ENCODE data around the gene TBRG4.

The TBRG4 gene

GRCh38 chr7:45138433-45139267 is 27.2 kb upstream of the TBRG4 start:
- Histone ChIP-seq H3K9me3 (ENCODE audit: control insufficient read depth, insufficient read depth, low read length) (no peaks in the 10 kb centered on the region), H3K9ac (ENCODE audit: low read depth, low read length) (no peak overlapping the region), H3K27me3 (ENCODE audit: control insufficient read depth, insufficient read depth, low read length) (no peaks in the 10 kb centered on the region), H3K36me3 (ENCODE audit: control insufficient read depth, insufficient read depth, low read length) (no peaks in the 10 kb centered on the region), H3K4me3 (ENCODE audit: low read depth, low read length) (no peak overlapping the region), H3K4me1 (ENCODE audit: control insufficient read depth, insufficient read depth, low read length) (no peaks in the 10 kb centered on the region)

GRCh38 chr7:45136106-45137060 is 24.9 kb upstream of the TBRG4 start:
- Histone ChIP-seq H3K4me1 (ENCODE audit: control insufficient read depth, insufficient read depth, low read length) (no peaks in the 10 kb centered on the region), H3K4me3 (ENCODE audit: low read depth, low read length) (no peak overlapping the region), H3K9me3 (ENCODE audit: control insufficient read depth, insufficient read depth, low read length) (no peaks in the 10 kb centered on the region), H3K9ac (ENCODE audit: low read depth, low read length) (no peak overlapping the region), H3K36me3 (ENCODE audit: control insufficient read depth, insufficient read depth, low read length) (no peaks in the 10 kb centered on the region), H3K27me3 (ENCODE audit: control insufficient read depth, insufficient read depth, low read length) (no peaks in the 10 kb centered on the region)

GRCh38 chr7:45133877-45134276 is 22.4 kb upstream of the TBRG4 start:
- Histone ChIP-seq H3K27me3 (ENCODE audit: control insufficient read depth, insufficient read depth, low read length) (no peaks in the 10 kb centered on the region), H3K4me1 (ENCODE audit: control insufficient read depth, insufficient read depth, low read length) (no peaks in the 10 kb centered on the region), H3K36me3 (ENCODE audit: control insufficient read depth, insufficient read depth, low read length) (no peaks in the 10 kb centered on the region), H3K9me3 (ENCODE audit: control insufficient read depth, insufficient read depth, low read length) (no peaks in the 10 kb centered on the region), H3K9ac (ENCODE audit: low read depth, low read length) (no peak overlapping the region), H3K4me3 (ENCODE audit: low read depth, low read length) (no peak overlapping the region)

GRCh38 chr7:45133352-45133751 is 21.9 kb upstream of the TBRG4 start:
- H3K27me3 ChIP-seq (ENCODE audit: control insufficient read depth, insufficient read depth, low read length), result no peaks in the 10 kb centered on the region
- H3K4me1 ChIP-seq (ENCODE audit: control insufficient read depth, insufficient read depth, low read length), result no peaks in the 10 kb centered on the region
- no peaks in the 10 kb centered on the region for H3K36me3 ChIP-seq (ENCODE audit: control insufficient read depth, insufficient read depth, low read length)
- H3K9me3 ChIP-seq (ENCODE audit: control insufficient read depth, insufficient read depth, low read length), result no peaks in the 10 kb centered on the region
- H3K4me3 ChIP-seq (ENCODE audit: low read depth, low read length), result no peak overlapping the region
- H3K9ac ChIP-seq (ENCODE audit: low read depth, low read length), result no peak overlapping the region

- H3K9ac ChIP-seq (ENCODE audit: low read depth, low read length), result no peak overlapping the region
- H3K9me3 ChIP-seq (ENCODE audit: control insufficient read depth, insufficient read depth, low read length), result no peaks in the 10 kb centered on the region
- H3K27me3 ChIP-seq (ENCODE audit: control insufficient read depth, insufficient read depth, low read length), result no peaks in the 10 kb centered on the region
- no peak overlapping the region for H3K4me3 ChIP-seq (ENCODE audit: low read depth, low read length)
- no peaks in the 10 kb centered on the region for H3K36me3 ChIP-seq (ENCODE audit: control insufficient read depth, insufficient read depth, low read length)
- no peaks in the 10 kb centered on the region for H3K4me1 ChIP-seq (ENCODE audit: control insufficient read depth, insufficient read depth, low read length)
Measured at GRCh38 chr7:45132708-45133320, 21.3 kb upstream of the TBRG4 start.

GRCh38 chr7:45131891-45132290 is 20.4 kb upstream of the TBRG4 start:
- Histone ChIP-seq H3K4me3 (ENCODE audit: low read depth, low read length) (no peak overlapping the region), H3K27me3 (ENCODE audit: control insufficient read depth, insufficient read depth, low read length) (no peaks in the 10 kb centered on the region), H3K4me1 (ENCODE audit: control insufficient read depth, insufficient read depth, low read length) (no peaks in the 10 kb centered on the region), H3K36me3 (ENCODE audit: control insufficient read depth, insufficient read depth, low read length) (no peaks in the 10 kb centered on the region), H3K9ac (ENCODE audit: low read depth, low read length) (no peak overlapping the region), H3K9me3 (ENCODE audit: control insufficient read depth, insufficient read depth, low read length) (no peaks in the 10 kb centered on the region)

GRCh38 chr7:45130910-45131309 is 19.4 kb upstream of the TBRG4 start:
- Histone ChIP-seq H3K4me3 (ENCODE audit: low read depth, low read length) (no peak overlapping the region), H3K9me3 (ENCODE audit: control insufficient read depth, insufficient read depth, low read length) (no peaks in the 10 kb centered on the region), H3K36me3 (ENCODE audit: control insufficient read depth, insufficient read depth, low read length) (no peaks in the 10 kb centered on the region), H3K4me1 (ENCODE audit: control insufficient read depth, insufficient read depth, low read length) (no peaks in the 10 kb centered on the region), H3K9ac (ENCODE audit: low read depth, low read length) (no peak overlapping the region), H3K27me3 (ENCODE audit: control insufficient read depth, insufficient read depth, low read length) (no peaks in the 10 kb centered on the region)

- no peak overlapping the region for H3K9ac ChIP-seq (ENCODE audit: low read depth, low read length)
- H3K27me3 ChIP-seq (ENCODE audit: control insufficient read depth, insufficient read depth, low read length), result no peaks in the 10 kb centered on the region
- H3K4me1 ChIP-seq (ENCODE audit: control insufficient read depth, insufficient read depth, low read length), result no peaks in the 10 kb centered on the region
- H3K9me3 ChIP-seq (ENCODE audit: control insufficient read depth, insufficient read depth, low read length), result no peaks in the 10 kb centered on the region
- no peaks in the 10 kb centered on the region for H3K36me3 ChIP-seq (ENCODE audit: control insufficient read depth, insufficient read depth, low read length)
- H3K4me3 ChIP-seq (ENCODE audit: low read depth, low read length), result no peak overlapping the region
Measured at GRCh38 chr7:45129906-45130305, 18.4 kb upstream of the TBRG4 start.

GRCh38 chr7:45129181-45129800 is 17.8 kb upstream of the TBRG4 start:
- no peaks in the 10 kb centered on the region for H3K9me3 ChIP-seq (ENCODE audit: control insufficient read depth, insufficient read depth, low read length)
- H3K9ac ChIP-seq (ENCODE audit: low read depth, low read length), result no peak overlapping the region
- H3K4me3 ChIP-seq (ENCODE audit: low read depth, low read length), result no peak overlapping the region
- no peaks in the 10 kb centered on the region for H3K36me3 ChIP-seq (ENCODE audit: control insufficient read depth, insufficient read depth, low read length)
- H3K27me3 ChIP-seq (ENCODE audit: control insufficient read depth, insufficient read depth, low read length), result no peaks in the 10 kb centered on the region
- peaks cover 2% of the 10 kb centered on the region for H3K4me1 ChIP-seq (ENCODE audit: control insufficient read depth, insufficient read depth, low read length)

- no peak overlapping the region for H3K4me3 ChIP-seq (ENCODE audit: low read depth, low read length)
- no peaks in the 10 kb centered on the region for H3K36me3 ChIP-seq (ENCODE audit: control insufficient read depth, insufficient read depth, low read length)
- H3K9me3 ChIP-seq (ENCODE audit: control insufficient read depth, insufficient read depth, low read length), result no peaks in the 10 kb centered on the region
- no peaks in the 10 kb centered on the region for H3K27me3 ChIP-seq (ENCODE audit: control insufficient read depth, insufficient read depth, low read length)
- H3K9ac ChIP-seq (ENCODE audit: low read depth, low read length), result no peak overlapping the region
- peaks cover 5% of the 10 kb centered on the region for H3K4me1 ChIP-seq (ENCODE audit: control insufficient read depth, insufficient read depth, low read length)
Measured at GRCh38 chr7:45126920-45127319, 15.4 kb upstream of the TBRG4 start.

GRCh38 chr7:45126201-45126600 is 14.7 kb upstream of the TBRG4 start:
- peaks cover 5% of the 10 kb centered on the region for H3K4me1 ChIP-seq (ENCODE audit: control insufficient read depth, insufficient read depth, low read length)
- H3K9me3 ChIP-seq (ENCODE audit: control insufficient read depth, insufficient read depth, low read length), result no peaks in the 10 kb centered on the region
- no peak overlapping the region for H3K9ac ChIP-seq (ENCODE audit: low read depth, low read length)
- no peak overlapping the region for H3K4me3 ChIP-seq (ENCODE audit: low read depth, low read length)
- no peaks in the 10 kb centered on the region for H3K36me3 ChIP-seq (ENCODE audit: control insufficient read depth, insufficient read depth, low read length)
- H3K27me3 ChIP-seq (ENCODE audit: control insufficient read depth, insufficient read depth, low read length), result no peaks in the 10 kb centered on the region
